ENCODE data around the gene ULK4.

GRCh38 chr3:41478278-41478677, 483.6 kb downstream of the ULK4 start:
- TF ChIP-seq CTCF (IDR thresholded peaks at IDR 0.05; ENCODE audit: low read depth, low read length) (no peak), MAX (IDR thresholded peaks at IDR 0.05; ENCODE audit: low read depth, low read length) (no peak), POLR2A (IDR thresholded peaks at IDR 0.05; ENCODE audit: extremely low read depth, insufficient read length) (no peak), MYC (IDR thresholded peaks at IDR 0.05; ENCODE audit: low read depth, low read length) (no peak)

Measured in NB4 (cell line).